HG02885 (cell line): ENCODE data around the gene ZNF528.

ENCODE experiments used
- ATAC-seq: cut with Tn5 transposase; IDR thresholded peaks from one replicate; pipeline ENCODE4 v1.9.1; 2021; ENCODE audit warnings: mild to moderate bottlenecking; ENCODE audit not compliant: unreplicated experiment, poor library complexity

Gene ZNF528

GRCh38 chr19:52397310-52398080 is at the start of gene ZNF528:
Gene ZNF528, plus strand, starts transcription at chr19:52397849. Its CDS starts 4,165 bp downstream, at chr19:52402014.
- ATAC-seq, result no peak

GRCh38 chr19:52351512-52351911 is 46.1 kb upstream of the ZNF528 start:
- ATAC-seq, result no peak

GRCh38 chr19:52366414-52366824 is 31.2 kb upstream of the ZNF528 start:
- no peak for ATAC-seq

DNA sequence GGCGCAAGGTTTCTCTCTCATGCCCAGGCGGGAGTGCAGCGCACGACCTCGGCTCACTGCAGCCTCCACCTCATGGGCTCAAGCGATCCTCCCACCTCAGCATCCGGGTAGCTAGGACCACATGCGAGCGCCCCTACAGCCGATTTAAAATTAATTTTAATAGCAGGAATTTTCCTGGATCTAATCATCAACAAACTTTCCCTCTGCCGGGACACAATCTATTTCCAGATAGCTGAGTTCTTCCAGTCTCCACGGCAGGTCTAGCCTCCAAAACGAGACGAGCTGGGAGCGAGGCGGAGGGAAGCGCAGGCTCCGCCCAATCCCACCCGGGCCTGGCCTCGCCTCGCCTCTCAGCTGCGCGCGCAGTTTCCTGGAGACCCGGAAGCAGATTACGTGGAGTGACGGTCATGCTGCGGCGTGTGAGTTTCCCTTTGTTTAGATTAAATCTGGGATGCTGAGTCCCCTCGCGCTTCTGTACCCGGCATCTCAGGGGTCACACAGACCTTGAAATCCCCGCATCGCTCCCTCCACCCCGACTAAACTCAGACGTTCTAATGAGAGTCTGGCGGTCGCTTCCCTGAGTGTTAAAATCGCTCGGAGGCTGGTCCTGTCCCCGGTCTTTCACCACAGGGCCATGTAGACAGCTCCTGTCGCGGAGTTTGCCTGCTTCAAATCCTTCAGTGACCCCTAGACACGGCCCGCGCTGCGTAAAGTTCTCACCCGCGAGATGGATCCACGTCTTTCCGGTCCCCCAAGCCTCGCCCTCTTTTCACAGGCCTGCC is 27.9 kb upstream of the ZNF528 start, which contains the start of gene ZNF880:
TSS of gene ZNF880 (plus strand) at position 365 of the 782 bp plus-strand sequence. CDS start at position 408, 43 bp downstream.
- ATAC-seq, result no peak

DNA sequence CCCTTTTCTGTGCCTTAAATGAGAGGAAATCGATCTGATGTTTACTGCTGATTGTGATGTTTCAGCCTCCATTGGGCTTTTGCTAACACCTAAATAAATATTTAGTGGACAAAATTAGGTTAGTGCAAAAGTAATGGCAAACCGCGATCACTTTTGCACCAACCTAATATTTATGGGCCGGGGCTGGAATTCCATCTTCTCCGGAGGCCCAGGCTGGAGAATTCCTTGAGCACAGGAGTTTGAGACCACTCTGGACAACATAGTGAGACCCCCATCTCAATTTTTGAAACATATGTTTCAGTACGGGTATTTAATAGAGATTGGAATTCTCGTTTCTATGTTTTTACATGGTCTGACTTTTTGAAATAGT is 27.3 kb upstream of the ZNF528 start:
- no peak for ATAC-seq

GRCh38 chr19:52391135-52391534 is 6.5 kb upstream of the ZNF528 start:
- ATAC-seq, result no peak

GRCh38 chr19:52398081-52398441 is 412 bp downstream of the ZNF528 start:
- ATAC-seq, result no peak

DNA sequence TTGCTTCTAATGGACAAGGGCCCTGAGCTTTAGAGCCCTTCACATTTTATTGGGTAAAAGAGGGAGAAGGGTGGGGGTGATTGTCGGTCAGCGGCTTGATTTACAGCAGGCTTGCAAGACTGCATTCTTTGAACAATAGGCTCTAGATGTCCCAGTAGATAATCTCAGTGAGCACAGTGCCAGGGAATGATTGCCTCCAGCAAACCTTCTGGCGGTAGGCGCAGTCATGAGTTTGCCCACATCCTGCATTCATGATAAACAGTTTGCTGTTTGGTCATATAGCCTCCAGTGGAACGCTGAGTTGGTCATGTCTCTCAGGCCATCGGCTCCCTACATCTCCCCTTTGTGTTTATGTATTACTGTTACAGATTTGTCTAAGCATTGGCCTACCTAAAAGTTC is 12.6 kb downstream of the ZNF528 start:
- no peak for ATAC-seq

GRCh38 chr19:52415711-52416110 is 18.1 kb downstream of the ZNF528 start:
- no peak for ATAC-seq

DNA sequence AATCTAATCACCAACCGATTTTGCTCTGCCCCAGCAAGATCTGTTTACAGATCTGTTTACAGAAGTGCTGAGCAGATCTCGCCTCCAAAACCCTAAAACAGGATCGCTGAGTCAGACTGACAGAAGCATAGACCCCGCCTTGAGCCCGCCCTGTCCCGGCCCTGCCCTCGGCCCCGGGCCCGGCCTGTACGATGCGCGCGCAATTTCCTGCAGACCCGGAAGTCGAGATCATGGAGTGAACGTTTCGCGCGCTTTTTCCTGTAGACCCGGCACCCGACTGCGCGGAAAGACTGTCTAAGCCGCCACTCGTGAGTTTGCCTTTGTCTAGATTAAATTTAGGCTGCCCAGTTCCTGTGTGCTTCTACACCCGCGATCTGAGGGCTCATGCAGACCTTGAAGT is 31.3 kb downstream of the ZNF528 start, which contains the start of gene ZNF534:
TSS of gene ZNF534 (plus strand) at position 212 of the 400 bp plus-strand sequence. CDS start 2,327 bp downstream, outside the sequence.
- ATAC-seq, result no peak

DNA sequence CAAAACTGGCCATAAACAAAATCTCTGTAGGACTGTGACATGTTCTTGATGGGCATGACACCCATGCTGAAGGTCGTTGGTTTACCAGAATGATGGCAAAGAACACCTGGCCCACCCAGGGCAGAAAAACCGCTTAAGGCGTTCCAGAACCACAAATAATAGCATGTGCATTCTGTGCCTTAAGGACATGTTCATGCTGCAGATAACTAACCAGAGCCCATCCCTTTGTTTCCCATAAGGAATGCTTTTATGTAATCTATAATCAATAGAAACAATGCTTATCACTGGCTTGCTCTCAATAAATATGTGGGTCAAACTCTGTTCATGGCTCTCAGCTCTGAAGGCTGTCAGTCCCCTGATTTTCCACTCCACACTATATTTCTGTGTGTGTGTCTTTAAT is 44.5 kb downstream of the ZNF528 start:
- no peak for ATAC-seq

DNA sequence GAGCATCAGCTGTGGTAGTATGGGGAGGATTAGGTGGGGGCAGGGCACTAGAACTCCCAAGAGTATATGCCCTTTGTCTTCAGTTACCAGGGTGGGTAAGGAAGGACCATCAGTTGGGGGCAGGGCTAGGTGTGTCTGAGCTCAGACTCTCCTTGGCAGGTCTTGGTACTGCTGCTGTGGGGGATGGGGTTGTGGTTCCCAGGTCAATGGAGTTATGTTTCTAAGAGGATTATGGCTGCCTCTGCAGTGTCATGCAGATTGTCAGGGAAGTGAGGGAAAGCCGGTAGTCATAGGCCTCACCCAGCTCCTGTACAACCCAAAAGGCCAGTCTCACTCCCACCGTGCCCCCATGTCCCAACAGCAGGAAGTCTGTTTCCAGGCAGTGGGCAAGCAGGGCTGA is 46.9 kb downstream of the ZNF528 start:
- ATAC-seq, result no peak

- no peak for ATAC-seq
These were observed 53.6 kb downstream of the ZNF528 start for GRCh38 chr19:52451241-52451640.

DNA sequence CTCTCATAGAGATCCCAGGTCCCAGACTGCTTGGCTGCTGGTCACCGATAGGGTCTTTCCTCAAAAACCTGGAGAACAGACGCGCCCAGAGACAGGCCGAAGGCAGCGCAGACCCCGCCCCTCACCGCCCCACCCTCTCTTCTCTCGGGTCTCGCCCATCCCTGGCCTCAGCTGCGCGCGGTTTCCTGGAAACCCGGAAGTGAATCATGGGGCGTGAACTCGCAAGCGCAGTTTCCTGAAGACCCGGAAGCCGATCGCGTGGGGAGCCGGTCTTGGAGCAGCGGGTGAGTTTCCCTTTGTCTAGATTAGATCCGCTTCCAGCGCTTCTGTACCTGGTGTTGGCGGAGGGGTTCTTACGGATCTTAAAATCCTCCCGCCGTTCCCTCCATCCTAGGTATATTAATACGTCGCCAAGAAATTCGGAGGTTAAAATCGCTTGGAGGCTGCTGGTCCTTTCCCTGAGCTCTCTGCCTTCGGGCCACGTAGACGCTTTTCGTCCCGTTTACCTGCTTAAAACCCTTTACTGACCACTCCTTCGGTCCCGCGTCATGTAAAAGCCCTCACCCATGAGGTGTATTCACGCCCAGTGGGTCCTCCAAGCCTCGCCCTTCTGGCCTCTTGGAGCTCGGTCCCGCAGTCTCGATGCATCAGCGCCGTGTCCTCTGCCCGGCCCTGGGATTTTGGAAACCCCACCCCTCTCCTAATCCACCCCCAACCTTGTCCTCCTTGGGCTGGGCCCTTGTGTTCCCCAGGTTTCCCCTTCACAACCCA is 55.9 kb downstream of the ZNF528 start, which contains the start of gene ZNF578:
TSS of gene ZNF578 (plus strand) at position 230 of the 771 bp plus-strand sequence. CDS start 48,293 bp downstream, outside the sequence.
- ATAC-seq, result no peak

- ATAC-seq, result no peak
These were observed 67.3 kb downstream of the ZNF528 start for GRCh38 chr19:52464798-52465470.
